Astrocyte of the cerebellum (primary cell): ENCODE results near the gene EXOG.

Source experiments
- DNase-seq: peaks from one replicate; pipeline ENCODE4 v3.0.0-alpha.2; 2011; ENCODE audit warnings: low read depth
- H3K4me3 ChIP-seq: 2 replicates; pipeline ENCODE4 v1.5.1; 2011; ENCODE audit warnings: mild to moderate bottlenecking, low read depth, low read length, moderate library complexity
- in situ Hi-C: cut with HindIII; loops from 2 replicates; pipeline ENCODE4 v1.10.0; 2017; ENCODE audit warnings: low sequenced_read_pairs
- TF ChIP-seq, protein P1 (sequence below): IDR thresholded peaks from 2 replicates; pipeline ENCODE4 v1.5.1; 2012; ENCODE audit warnings: low read length, low read depth, moderate library complexity, mild to moderate bottlenecking; ENCODE audit errors: missing control alignments

EXOG gene

DNA sequence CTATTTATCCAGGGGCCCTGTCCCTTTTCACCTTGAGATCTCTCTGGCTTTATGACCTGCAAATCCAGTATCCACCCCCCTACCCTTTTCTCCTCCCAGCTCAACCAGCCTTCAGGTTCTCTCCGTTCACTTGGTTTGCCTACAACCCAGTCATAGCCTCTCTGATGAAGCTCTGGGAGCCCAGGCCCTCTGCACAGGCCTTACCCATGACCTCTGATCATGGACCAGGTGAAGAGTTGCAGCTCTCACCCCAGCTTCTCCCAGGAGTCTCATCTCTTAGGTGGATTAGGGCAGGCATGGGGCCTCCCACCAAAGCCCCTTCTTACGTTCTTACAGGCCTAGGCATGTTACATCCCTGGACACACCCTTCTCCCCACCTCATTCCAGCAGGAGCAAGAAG, 59.8 kb downstream of the EXOG start:
- DNase-seq: no peak
- TF ChIP-seq, protein P1, sequence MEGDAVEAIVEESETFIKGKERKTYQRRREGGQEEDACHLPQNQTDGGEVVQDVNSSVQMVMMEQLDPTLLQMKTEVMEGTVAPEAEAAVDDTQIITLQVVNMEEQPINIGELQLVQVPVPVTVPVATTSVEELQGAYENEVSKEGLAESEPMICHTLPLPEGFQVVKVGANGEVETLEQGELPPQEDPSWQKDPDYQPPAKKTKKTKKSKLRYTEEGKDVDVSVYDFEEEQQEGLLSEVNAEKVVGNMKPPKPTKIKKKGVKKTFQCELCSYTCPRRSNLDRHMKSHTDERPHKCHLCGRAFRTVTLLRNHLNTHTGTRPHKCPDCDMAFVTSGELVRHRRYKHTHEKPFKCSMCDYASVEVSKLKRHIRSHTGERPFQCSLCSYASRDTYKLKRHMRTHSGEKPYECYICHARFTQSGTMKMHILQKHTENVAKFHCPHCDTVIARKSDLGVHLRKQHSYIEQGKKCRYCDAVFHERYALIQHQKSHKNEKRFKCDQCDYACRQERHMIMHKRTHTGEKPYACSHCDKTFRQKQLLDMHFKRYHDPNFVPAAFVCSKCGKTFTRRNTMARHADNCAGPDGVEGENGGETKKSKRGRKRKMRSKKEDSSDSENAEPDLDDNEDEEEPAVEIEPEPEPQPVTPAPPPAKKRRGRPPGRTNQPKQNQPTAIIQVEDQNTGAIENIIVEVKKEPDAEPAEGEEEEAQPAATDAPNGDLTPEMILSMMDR: no peak
- in situ Hi-C loops: loop anchor here (5.0 kb wide), 2 partner anchors 41 to 91 kb away; partner anchors contain the start of gene SCN5A
- no peak overlapping the region for H3K4me3 ChIP-seq

DNA sequence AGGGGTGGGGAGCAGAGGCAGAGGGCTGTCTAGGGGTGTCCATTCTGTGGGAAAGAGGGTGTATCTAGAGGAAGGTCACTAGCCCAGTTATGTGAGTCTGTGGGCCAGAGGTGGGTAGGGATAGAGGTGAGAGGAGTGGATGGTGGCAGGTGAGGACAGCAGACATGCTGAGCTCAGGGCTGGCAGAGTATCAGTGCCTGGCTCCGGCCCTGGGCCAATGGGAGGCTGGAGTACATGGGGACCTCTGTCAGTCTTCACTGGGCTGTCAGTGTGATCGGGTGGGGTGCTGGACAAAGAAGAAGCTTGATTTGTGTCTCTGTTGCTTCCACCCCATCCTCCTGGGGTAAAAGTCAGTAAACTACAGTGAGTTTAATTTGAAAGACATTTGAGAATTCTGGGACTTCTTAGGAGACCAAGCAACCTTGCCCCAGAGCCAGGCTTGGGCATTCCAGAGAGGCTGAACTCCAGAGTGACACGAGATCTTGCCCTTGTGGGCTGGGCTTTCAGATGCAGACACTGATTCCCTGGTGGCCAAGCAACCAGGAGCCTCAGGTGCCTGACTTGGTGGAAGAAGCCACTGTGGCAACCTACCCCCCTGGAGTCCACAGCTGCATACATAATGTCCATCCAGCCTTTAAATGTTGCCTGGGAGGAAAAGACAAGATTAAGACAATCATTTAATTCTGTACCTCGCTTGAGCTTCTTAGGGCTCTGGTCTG, 60.7 kb downstream of the EXOG start:
- no peak overlapping the region for H3K4me3 ChIP-seq
- in situ Hi-C loops: loop anchor here (5.0 kb wide), 2 partner anchors 41 to 91 kb away; partner anchors contain the start of gene SCN5A
- TF ChIP-seq, protein P1: no peak
- no peak for DNase-seq

DNA sequence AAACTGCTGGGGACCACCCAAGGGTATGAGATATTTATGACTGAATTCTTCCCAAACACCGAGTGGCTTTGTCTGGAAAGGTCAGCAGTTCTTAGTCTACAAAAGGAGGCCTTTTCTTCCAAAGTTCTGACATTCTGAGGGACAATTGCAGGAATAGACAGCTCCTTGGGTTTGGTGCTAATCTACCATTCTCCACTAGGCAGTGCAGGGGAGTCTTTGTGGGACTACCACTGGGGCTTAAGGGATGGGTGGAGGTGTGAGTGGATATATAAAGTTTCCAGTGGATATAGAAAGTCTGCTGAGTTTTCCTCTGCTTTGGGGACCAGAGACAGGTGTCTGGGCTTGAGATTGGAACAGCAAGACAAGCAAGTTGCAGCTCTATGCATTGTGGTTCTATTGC, 62.7 kb downstream of the EXOG start:
- no peak for DNase-seq
- H3K4me3 ChIP-seq: no peak overlapping the region
- in situ Hi-C loops: loop anchor here (5.0 kb wide), 2 partner anchors 38 to 88 kb away; partner anchors contain the start of gene SCN5A
- TF ChIP-seq, protein P1: no peak

DNA sequence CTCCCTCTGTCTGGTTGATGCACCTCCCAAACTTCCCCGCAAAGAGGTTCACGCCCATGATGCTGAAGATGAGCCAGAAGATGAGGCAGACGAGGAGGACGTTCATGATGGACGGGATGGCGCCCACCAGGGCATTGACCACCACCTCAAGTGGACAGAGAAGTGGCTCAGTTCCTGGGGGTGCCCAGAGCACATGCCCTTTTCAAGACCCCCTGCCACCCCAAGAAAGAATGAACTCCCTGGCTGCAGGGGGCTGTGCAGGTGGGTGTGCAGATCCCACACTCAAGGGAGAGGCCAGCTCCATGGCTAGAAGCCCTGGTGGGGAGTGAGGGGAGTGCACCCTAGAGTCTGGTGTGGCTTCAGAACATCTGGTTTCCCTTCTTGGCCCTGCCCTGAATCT, 64.1 kb downstream of the EXOG start:
- DNase-seq: no peak
- no peak overlapping the region for H3K4me3 ChIP-seq
- TF ChIP-seq, protein P1: peak; percentile 15
- in situ Hi-C loops: no loop called here

DNA sequence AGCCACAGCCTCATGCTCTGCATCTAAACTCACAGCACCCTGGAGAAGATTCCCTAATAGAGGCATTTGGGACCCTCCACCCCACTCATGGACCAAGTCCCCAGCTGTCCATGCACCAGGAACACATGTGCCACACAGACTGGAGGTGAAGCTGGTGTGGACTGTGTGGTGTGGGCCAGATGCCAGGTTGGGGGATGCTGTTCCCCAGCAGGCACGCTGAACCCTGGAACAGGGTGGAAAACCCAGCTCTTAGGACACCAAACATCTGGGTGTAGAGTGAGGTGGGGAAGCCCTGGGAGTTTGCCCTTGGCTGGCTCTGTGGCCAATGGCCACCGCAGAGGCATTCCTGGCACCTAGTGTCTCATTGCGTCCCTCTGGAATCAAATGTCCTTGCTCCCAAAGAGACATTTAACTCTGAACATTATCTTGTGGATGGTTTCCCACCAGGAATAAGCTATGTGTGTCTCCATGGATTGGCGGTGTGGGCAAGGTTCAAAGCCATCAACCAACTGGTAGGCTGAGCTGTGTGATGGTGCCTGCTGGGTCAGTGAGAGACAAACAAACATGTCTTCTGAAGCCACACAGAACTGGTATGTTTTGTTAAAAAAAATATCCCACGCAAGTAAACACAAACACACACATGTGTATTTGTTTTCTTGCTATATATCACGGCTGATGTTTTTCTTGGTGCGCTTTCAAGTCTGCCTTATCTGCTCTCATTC, 65.0 kb downstream of the EXOG start:
- no peak overlapping the region for H3K4me3 ChIP-seq
- in situ Hi-C loops: no loop called here
- DNase-seq: no peak
- TF ChIP-seq, protein P1: no peak

DNA sequence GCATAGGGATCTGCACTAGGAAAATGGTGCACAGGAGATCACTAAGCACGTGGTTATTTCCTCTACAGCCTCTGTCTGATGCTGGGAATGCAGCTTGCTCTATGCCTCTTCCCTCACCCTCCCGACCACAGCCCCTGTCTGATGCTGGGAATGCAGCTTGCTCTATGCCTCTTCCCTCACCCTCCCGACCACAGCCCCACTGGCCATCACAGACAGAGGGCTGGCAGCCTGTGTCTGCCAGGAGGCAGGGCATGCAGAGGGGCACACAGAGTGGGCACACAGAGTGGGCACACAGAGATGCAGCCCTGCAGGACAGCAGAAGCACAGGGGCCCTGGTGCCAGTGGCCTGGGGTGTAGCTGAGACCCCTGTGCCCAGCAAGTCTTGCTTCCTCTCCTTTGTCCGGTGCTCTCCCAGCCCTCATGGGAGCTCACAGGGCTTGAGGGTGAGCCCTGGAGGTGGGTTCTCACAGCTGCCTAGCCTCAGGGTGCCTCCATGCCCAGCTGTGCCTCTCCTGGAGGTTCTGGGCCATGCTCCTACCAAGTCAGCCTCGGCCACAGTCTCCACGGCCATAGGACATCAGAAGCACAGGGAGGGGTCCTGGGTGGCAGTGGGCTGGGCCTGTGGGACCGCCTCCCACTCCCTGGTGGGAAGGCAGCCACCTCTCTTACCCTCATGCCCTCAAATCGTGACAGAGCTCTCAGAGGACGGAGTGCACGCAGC, 65.8 kb downstream of the EXOG start:
- TF ChIP-seq, protein P1: no peak
- in situ Hi-C loops: no loop called here

More for the DNA sequence above, 65.8 kb downstream of the EXOG start:
- H3K4me3 ChIP-seq: no peak overlapping the region
- DNase-seq: no peak
